ENCODE measurements around the gene SCYGR2.

DNA sequence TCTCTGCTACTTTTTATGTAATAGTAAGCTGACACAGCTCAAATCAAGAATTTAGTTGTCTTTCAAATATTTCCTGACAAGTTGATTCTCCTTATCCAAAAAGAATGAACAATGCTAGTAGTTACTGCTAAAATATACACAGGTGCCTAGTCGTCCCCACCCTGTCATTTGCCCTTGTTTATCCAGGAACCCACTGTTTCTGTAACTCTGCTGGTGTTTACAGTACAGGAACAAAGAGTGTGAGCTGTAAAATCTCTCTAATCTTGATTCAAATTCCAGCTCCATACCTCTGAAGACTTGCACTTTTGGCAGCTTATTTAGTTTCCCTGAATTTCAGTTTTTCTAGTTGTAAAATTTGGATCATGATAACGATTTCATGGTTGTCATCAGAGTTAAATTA is 21.1 kb upstream of the SCYGR2 start:
- TF ChIP-seq CTCF (IDR thresholded peaks at IDR 0.05) (no peak), EZH2 (IDR thresholded peaks at IDR 0.05) (no peak), EZH2phosphoT487 (IDR thresholded peaks at IDR 0.05) (no peak)
